DND-41 (cell line): ENCODE data around the gene TTLL7.

Experiments used
- ATAC-seq: fragments of 200-7000 bp; cut with Tn5 transposase; 3 replicates; pipeline ENCODE4 v1.9.1; 2021; ENCODE audit warnings: low read depth; ENCODE audit not compliant: insufficient read depth
- DNase-seq: peaks from one replicate; pipeline ENCODE4 v3.0.0-alpha.2; 2020
- H2AFZ ChIP-seq: 2 replicates; pipeline ENCODE4 v1.6.0; 2012; ENCODE audit warnings: low read depth, low read length
- H3K27ac ChIP-seq: 2 replicates; pipeline ENCODE4 v1.5.1; 2012; ENCODE audit warnings: low read length, inconsistent platforms
- H3K27me3 ChIP-seq: fragments of 200-600 bp; sonication (generic); 2 replicates; pipeline ENCODE4 v1.6.0; 2012; ENCODE audit warnings: low read length, mild to moderate bottlenecking, inconsistent platforms; ENCODE audit not compliant: insufficient read depth, poor library complexity
- H3K36me3 ChIP-seq: 2 replicates; pipeline ENCODE4 v1.5.1; 2012; ENCODE audit warnings: low read length, inconsistent platforms; ENCODE audit not compliant: insufficient read depth
- H3K4me1 ChIP-seq: 2 replicates; pipeline ENCODE4 v1.5.1; 2012; ENCODE audit warnings: mild to moderate bottlenecking, low read length; ENCODE audit not compliant: insufficient read depth
- H3K4me2 ChIP-seq: 2 replicates; pipeline ENCODE4 v1.6.0; 2012; ENCODE audit warnings: mild to moderate bottlenecking, moderate library complexity, low read length, inconsistent platforms; ENCODE audit not compliant: insufficient read depth
- H3K4me3 ChIP-seq, 2 experiments: fragments of 200-600 bp in 1 of 2; shearing (Covaris generic) in 1 of 2; 2 replicates each; pipeline ENCODE4 v1.5.1; 2012 to 2016; ENCODE audit warnings: inconsistent platforms in 2 of 2, low read length in 2 of 2, mild to moderate bottlenecking in 2 of 2, low read depth in 1 of 2, moderate library complexity in 1 of 2
- H3K79me2 ChIP-seq: 2 replicates; pipeline ENCODE4 v1.6.0; 2012; ENCODE audit warnings: low read length, inconsistent platforms; ENCODE audit not compliant: insufficient read depth
- H3K9ac ChIP-seq: 2 replicates; pipeline ENCODE4 v1.6.0; 2012; ENCODE audit warnings: low read depth, mild to moderate bottlenecking, inconsistent platforms, low read length, moderate library complexity
- H3K9me3 ChIP-seq: 2 replicates; pipeline ENCODE4 v1.5.1; 2012; ENCODE audit warnings: low read length, moderate library complexity, mild to moderate bottlenecking, inconsistent platforms; ENCODE audit not compliant: insufficient read depth, severe bottlenecking
- H4K20me1 ChIP-seq: 2 replicates; pipeline ENCODE4 v1.6.0; 2012; ENCODE audit warnings: low read length; ENCODE audit not compliant: insufficient read depth
- CTCF ChIP-seq: IDR thresholded peaks from 2 replicates; pipeline ENCODE4 v1.5.1; 2012; ENCODE audit warnings: borderline replicate concordance, low read length, moderate library complexity, mild to moderate bottlenecking; ENCODE audit not compliant: poor library complexity, severe bottlenecking; ENCODE audit errors: extremely low read depth
- EZH2 ChIP-seq: IDR thresholded peaks from 3 replicates; pipeline ENCODE4 v1.6.1; 2012; ENCODE audit warnings: borderline replicate concordance, low read depth, mild to moderate bottlenecking, moderate library complexity, low read length, inconsistent platforms; ENCODE audit not compliant: severe bottlenecking

Gene TTLL7

GRCh38 chr1:83860490-83861221 is 138.3 kb downstream of the TTLL7 start:
- Histone ChIP-seq H3K4me2 (no peak overlapping the region), H3K4me1 (no peaks in the 10 kb centered on the region), H3K36me3 (no peaks in the 10 kb centered on the region), H3K27me3 (no peaks in the 10 kb centered on the region), H3K79me2 (no peaks in the 10 kb centered on the region), H2AFZ (no peak overlapping the region), H3K9me3 (no peaks in the 10 kb centered on the region), H3K9ac (no peak overlapping the region), H3K27ac (no peak overlapping the region), H3K4me3 (no peak overlapping the region), H4K20me1 (no peaks in the 10 kb centered on the region)
- TF ChIP-seq EZH2 = no peak
- no peak for TF ChIP-seq CTCF
- no peak for DNase-seq
- no peak for ATAC-seq

- H3K27ac ChIP-seq = no peak overlapping the region
- H3K4me2 ChIP-seq = no peak overlapping the region
- no peak overlapping the region for H3K9ac ChIP-seq
- no peaks in the 10 kb centered on the region for H3K9me3 ChIP-seq
- H3K79me2 ChIP-seq = no peaks in the 10 kb centered on the region
- no peaks in the 10 kb centered on the region for H3K27me3 ChIP-seq
- TF ChIP-seq CTCF = no peak
- TF ChIP-seq EZH2 = no peak
- DNase-seq (no peak), ATAC-seq (no peak)
- no peak overlapping the region for H2AFZ ChIP-seq
- H3K36me3 ChIP-seq = no peaks in the 10 kb centered on the region
- no peaks in the 10 kb centered on the region for H3K4me1 ChIP-seq
- no peaks in the 10 kb centered on the region for H4K20me1 ChIP-seq
- H3K4me3 ChIP-seq = no peak overlapping the region
These were observed 141.2 kb downstream of the TTLL7 start for GRCh38 chr1:83857716-83858115.

GRCh38 chr1:83857103-83857502 is 141.8 kb downstream of the TTLL7 start:
- Histone ChIP-seq H4K20me1 (no peaks in the 10 kb centered on the region), H3K9ac (no peak overlapping the region), H3K9me3 (no peaks in the 10 kb centered on the region), H2AFZ (no peak overlapping the region), H3K4me1 (no peaks in the 10 kb centered on the region), H3K79me2 (no peaks in the 10 kb centered on the region), H3K27me3 (no peaks in the 10 kb centered on the region), H3K36me3 (no peaks in the 10 kb centered on the region), H3K4me3 (no peak overlapping the region), H3K27ac (no peak overlapping the region), H3K4me2 (no peak overlapping the region)
- TF ChIP-seq CTCF (peak; percentile 49), EZH2 (no peak)
- ATAC-seq (peak; percentile 60), DNase-seq (no peak)
